ENCODE measurements around the gene GNAZ.

The GNAZ gene

GRCh38 chr22:23107487-23108248, 37.3 kb downstream of the GNAZ start:
- DNase-seq (ENCODE audit: low spot score): peak; percentile 60

- no peak for DNase-seq (ENCODE audit: low spot score)
Observed at GRCh38 chr22:23108249-23109078, 38.1 kb downstream of the GNAZ start.

DNA sequence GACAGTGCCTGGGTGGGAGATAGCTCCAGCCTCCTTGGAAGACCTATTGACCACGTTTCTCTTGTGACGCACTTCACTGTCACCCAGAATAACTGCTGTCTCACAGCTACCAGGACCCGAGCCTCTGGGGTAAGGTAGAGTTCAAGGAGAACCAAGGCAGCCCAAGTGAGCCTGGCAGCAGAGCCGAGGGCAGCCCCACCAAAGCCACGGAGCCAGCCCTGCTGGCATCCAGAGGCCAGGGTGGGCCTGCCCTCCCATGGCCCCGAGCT, 38.7 kb downstream of the GNAZ start:
- no peak for DNase-seq (ENCODE audit: low spot score)

- no peak for DNase-seq (ENCODE audit: low spot score)
Observed at GRCh38 chr22:23109441-23109978, 39.2 kb downstream of the GNAZ start.

DNA sequence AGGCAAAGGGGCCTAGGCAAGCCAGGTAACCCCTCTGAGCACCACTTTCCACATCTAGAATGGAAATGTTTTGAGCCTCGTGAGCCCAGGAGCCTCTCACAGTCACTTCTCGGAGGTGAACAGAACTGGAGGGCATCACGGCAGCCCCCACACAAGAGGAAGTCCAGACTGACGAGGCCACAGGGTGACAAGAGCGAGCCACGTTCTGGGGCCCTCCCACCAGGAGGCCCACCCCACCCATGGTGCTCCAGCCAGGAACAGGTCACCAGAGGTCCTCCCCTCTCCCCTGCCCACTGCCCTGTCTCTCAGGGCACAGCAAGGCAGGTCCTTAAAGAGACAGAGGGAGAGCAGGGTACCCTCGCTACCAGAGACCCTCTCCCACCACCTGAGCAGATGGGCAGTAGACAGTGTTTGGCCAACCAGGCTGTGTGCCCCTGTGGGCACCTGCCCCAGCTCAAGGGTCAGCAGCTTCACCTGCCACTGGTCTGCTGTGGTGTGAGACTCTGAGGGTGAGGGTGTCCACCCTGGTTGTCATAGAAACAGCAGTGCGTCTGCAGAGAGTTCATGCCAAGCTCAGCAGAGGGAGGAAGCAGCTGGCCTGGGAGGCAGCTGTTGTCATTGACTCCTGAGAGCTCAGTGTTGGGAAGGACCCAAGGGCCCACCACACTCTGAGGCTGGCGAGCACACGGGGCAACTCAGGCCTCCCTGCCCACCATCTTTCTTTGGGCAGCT, 40.0 kb downstream of the GNAZ start:
- no peak for DNase-seq (ENCODE audit: low spot score)

- DNase-seq (ENCODE audit: low spot score): peak; percentile 81
Observed at GRCh38 chr22:23110922-23111527, 40.7 kb downstream of the GNAZ start.

DNA sequence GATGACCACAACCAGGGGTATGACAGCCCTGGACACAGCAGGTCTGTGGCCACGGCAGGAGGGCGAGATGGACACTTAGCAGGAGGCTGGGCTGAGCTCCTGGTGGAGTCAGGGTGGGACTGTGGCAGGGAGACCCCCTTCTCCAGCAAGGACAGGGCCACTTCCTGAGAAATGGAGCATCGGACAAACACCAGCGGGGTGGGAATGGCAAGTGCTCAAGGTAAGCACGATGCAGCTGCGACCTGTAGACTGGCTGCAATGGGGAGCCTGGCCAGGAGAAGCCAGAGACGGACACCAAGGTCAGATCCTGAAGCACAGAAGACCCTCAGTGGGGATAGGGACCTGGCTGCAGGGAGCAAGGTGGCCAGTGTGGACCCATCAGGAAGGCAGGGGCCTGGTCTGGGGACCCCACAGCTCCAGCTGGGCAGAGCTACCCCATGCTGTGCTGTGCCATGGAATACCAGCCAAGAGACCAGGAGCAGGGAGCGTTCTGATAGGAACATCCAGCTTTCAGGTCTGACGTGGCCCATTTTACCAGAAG, 42.2 kb downstream of the GNAZ start:
- no peak for DNase-seq (ENCODE audit: low spot score)

DNA sequence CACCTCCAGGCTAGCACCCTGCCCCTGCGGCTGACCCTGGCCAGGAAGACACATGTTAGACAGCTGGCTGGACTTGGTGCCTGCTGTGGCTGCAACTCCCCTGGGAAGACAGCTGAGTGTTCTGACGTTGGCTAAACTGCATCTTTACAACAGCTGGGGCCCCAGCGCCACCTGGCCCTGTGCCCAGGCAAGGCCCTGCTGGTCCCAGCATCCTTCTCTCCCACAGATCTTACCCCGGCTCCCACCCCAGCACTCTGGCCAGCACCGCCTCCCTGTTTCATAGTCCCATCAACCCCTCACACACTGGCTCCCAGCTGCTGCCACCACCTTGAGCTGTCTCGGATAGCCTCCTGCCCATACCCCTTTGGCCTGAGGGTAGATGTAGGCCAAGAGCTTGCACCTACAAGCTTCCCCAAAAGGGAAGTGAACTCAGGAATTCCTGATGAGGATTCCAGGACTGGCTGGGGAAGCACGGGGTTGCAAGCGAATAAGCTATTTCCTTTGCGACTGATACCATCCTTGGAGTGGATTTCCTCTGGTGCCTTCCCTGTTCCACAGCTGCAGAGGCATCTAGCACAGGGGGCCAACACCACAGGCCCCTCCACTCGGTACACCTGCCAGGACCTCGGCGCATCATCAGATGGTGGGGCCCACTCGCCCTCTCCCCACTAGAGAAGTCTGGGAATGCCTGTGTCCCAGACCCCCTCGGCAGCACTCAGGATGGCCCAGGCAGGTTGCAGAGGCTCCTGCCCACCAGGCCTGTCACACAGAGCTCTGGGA, 42.9 kb downstream of the GNAZ start:
- no peak for DNase-seq (ENCODE audit: low spot score)

GRCh38 chr22:23113847-23114720, 43.8 kb downstream of the GNAZ start:
- DNase-seq (ENCODE audit: low spot score): no peak

DNA sequence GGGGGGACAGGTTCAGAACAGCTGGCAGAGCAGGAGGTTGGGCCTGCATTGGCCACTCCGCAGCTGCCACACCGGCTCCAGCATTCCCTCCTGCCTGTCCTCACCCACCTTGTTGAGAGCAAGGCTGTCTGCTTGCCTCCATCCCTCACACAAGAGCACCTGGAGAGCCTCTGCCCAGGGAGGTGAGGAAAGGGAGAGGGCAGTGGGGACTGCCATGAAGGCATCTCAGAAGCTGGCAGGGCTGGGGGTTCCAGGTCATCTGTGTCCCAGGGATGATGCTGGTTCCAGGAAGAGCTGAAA, 44.4 kb downstream of the GNAZ start:
- DNase-seq (ENCODE audit: low spot score): no peak

GRCh38 chr22:23115369-23115768, 45.0 kb downstream of the GNAZ start:
- DNase-seq (ENCODE audit: low spot score): no peak

DNA sequence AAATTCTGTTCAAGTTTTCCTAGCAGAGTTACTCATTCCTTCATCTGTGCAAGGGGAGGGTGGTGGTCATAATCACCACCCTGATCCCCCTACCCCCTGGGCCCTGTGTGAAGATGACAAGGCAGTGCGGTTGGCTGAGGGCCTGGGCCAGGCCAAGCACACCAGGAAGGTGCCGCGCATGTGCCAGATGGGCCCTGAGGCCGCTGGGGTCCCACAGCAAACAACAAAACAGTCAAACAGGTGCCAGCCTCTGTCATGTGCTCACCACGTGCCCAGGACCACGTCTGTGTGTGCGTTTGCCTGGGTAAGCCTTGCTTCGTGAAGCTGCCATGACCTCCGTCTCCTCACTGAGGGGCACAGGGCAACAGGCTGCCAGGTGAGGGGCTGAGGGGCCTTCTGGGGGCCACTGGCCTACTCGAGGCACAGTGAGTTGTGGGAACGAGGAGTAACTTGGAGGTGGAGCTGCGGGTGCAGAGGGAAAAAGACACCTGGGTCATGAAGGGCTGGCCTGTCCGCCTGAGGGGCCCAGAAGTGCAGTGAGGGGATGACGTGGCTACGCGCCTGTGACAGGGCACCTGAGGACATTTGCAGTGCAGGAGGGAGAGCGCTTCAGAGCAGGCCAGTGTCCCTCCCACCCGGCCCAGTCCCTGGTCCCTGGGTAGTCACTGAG, 45.6 kb downstream of the GNAZ start:
- no peak for DNase-seq (ENCODE audit: low spot score)

DNA sequence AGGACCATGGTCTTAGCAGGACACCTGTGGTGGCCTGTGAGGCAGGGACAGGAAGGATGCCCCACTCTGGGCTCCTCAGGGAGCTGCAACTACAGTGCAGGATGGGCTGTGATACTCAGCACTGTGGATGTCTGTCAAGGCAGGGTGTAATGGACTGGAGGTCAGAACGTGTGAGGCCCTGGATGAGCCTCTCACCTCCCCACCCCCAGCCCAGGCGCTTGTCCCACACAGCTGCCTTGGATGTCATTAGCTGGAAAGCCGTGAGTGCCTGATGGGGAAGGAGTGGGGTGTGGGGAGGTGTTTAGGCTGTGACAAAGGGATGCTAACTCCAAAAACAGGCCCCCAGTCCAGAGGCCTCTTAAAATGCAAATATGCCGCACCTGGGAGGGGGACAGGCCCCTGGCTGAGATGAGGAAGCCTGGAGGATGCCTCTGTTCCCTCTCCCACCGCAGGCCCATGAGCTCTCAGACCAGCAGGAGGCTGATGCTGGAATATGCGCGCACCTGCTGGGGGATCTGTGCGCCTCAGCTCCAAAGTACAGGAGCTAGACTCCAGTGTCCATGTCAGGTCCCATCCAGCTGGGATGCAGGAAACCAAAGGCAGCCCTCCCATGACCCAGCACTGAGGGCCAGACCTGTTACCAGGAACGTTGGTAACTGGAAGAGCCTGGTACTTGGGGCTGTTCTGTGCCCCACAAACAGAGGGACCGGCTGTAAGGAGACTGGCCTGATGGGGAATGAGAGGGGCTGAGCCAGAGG, 46.4 kb downstream of the GNAZ start:
- DNase-seq (ENCODE audit: low spot score): no peak

- DNase-seq (ENCODE audit: low spot score): no peak
Observed at GRCh38 chr22:23117275-23117674, 47.0 kb downstream of the GNAZ start.

DNA sequence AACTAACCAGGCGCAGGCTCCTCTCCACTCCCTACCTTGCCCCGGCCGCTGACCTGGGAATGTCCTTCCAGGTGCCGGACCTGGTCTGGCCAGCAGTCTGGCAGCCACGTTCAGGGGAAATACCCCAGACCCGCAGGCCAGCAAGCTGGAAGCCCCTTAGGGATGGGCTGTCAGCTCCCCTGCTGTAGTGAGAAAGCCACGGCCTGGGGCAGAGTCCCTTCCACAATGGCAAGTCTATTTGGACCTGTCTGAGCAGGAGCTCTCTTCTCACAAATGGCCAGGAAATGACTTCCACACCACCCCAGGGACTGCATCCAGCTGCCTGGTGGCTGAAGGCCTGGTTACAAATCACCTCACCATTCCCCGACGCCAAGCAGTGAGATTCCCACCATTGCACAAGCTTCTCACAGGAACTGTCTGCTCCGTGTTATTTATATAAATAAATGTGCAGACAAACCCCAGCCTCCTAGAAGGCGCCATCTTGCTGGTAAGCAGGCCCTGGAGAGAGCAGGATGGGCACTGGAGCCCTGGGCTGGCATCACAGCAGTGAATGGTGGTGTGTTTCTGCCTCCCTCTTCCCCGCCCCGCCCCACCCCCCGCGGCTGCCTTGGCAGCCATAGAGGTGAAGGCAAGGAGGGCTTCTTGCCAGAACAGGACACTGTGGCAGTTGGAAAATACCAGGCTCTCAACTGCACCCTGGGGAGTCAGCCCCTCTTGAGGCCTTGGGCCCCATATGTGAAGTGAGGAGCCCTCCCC, 47.8 kb downstream of the GNAZ start:
- no peak for DNase-seq (ENCODE audit: low spot score)

- DNase-seq (ENCODE audit: low spot score): no peak
Observed at GRCh38 chr22:23118647-23119493, 48.6 kb downstream of the GNAZ start.
